Liver (tissue), 9 donors: ENCODE results near the gene HCCS. TPM values are rescaled to one million over a fixed set of nuclear protein-coding genes. Genes with fewer than 3 reads are reported as not detected.

Experiments
- DNase-seq: peaks from one replicate; pipeline ENCODE4 v3.0.0-alpha.2; 2017; ENCODE audit warnings: low spot score
- H3K27ac ChIP-seq, 2 donors: one replicate each; pipeline ENCODE4 v1.7.0; 2013; ENCODE audit warnings: inconsistent platforms in 2 of 2, low read length in 2 of 2, control low read depth in 1 of 2, low read depth in 1 of 2, mild to moderate bottlenecking in 1 of 2
- H3K27me3 ChIP-seq, 4 donors: one replicate each; pipeline versions ENCODE4 v1.6.1 to v1.7.0; 2013; ENCODE audit warnings: low read length in 3 of 4, inconsistent platforms in 1 of 4, mild to moderate bottlenecking in 1 of 4, moderate library complexity in 1 of 4; ENCODE audit not compliant: control insufficient read depth in 4 of 4, insufficient read depth in 4 of 4
- H3K36me3 ChIP-seq, 4 donors: one replicate each; pipeline versions ENCODE4 v1.6.1 to v1.7.0; 2013; ENCODE audit warnings: low read length in 3 of 4, mild to moderate bottlenecking in 3 of 4, low read depth in 1 of 4, moderate library complexity in 1 of 4; ENCODE audit not compliant: control insufficient read depth in 4 of 4, insufficient read depth in 3 of 4
- H3K4me1 ChIP-seq, 4 donors: one replicate each; pipeline versions ENCODE4 v1.6.1 to v1.7.0; 2013; ENCODE audit warnings: low read length in 3 of 4, mild to moderate bottlenecking in 3 of 4, moderate library complexity in 1 of 4; ENCODE audit not compliant: control insufficient read depth in 4 of 4, insufficient read depth in 4 of 4
- H3K4me3 ChIP-seq, 3 donors: one replicate each; pipeline versions ENCODE4 v1.6.1 to v1.7.0; 2013; ENCODE audit warnings: low read length in 3 of 3, control low read depth in 1 of 3, low read depth in 1 of 3, mild to moderate bottlenecking in 1 of 3
- H3K9ac ChIP-seq, 2 donors: one replicate each; pipeline ENCODE4 v1.7.0; 2013; ENCODE audit warnings: low read length in 2 of 2, mild to moderate bottlenecking in 2 of 2, moderate library complexity in 2 of 2, control low read depth in 1 of 2, low read depth in 1 of 2
- H3K9me3 ChIP-seq, 4 donors: one replicate each; pipeline versions ENCODE4 v1.6.1 to v1.7.0; 2013; ENCODE audit warnings: low read length in 3 of 4; ENCODE audit not compliant: control insufficient read depth in 4 of 4
- EGR1 ChIP-seq, 2 donors: IDR thresholded peaks; 2 replicates each; pipeline ENCODE4 v1.6.1; 2016 to 2018; ENCODE audit warnings: antibody characterized with exemption in 2 of 2, low read depth in 2 of 2
- FOXA1 ChIP-seq: IDR thresholded peaks from 2 replicates; pipeline ENCODE4 v1.6.1; 2016; ENCODE audit warnings: antibody characterized with exemption
- FOXA2 ChIP-seq: IDR thresholded peaks from 2 replicates; pipeline ENCODE4 v1.6.1; 2016; ENCODE audit warnings: antibody characterized with exemption
- GABPA ChIP-seq, 2 donors: IDR thresholded peaks in 1 of 2; conservative IDR thresholded peaks in 1 of 2; 2 replicates each; pipeline ENCODE4 v1.6.1; 2016; ENCODE audit warnings: antibody characterized with exemption in 2 of 2, mild to moderate bottlenecking in 1 of 2, moderate library complexity in 1 of 2
- HNF4G ChIP-seq: IDR thresholded peaks from 2 replicates; pipeline ENCODE4 v1.6.1; 2016; ENCODE audit warnings: antibody characterized with exemption
- JUND ChIP-seq, 2 donors: IDR thresholded peaks; 2 replicates each; pipeline ENCODE4 v1.6.1; 2016; ENCODE audit warnings: antibody characterized with exemption in 2 of 2
- NR2F2 ChIP-seq: IDR thresholded peaks from 2 replicates; pipeline ENCODE4 v1.6.1; 2016; ENCODE audit warnings: antibody characterized with exemption
- RAD21 ChIP-seq, 2 donors: IDR thresholded peaks; 2 replicates each; pipeline ENCODE4 v1.6.1; 2016; ENCODE audit warnings: antibody characterized with exemption in 2 of 2, mild to moderate bottlenecking in 2 of 2
- RXRA ChIP-seq, 2 donors: IDR thresholded peaks; 2 replicates each; pipeline ENCODE4 v1.6.1; 2017 to 2018; ENCODE audit warnings: antibody characterized with exemption in 2 of 2, mild to moderate bottlenecking in 1 of 2
- SP1 ChIP-seq: IDR thresholded peaks from 2 replicates; pipeline ENCODE4 v1.6.1; 2018; ENCODE audit warnings: antibody characterized with exemption, mild to moderate bottlenecking
- TAF1 ChIP-seq: conservative IDR thresholded peaks from 2 replicates; pipeline ENCODE4 v1.6.1; 2016; ENCODE audit warnings: antibody characterized with exemption, mild to moderate bottlenecking
- YY1 ChIP-seq: IDR thresholded peaks from 2 replicates; pipeline ENCODE4 v1.6.1; 2016; ENCODE audit warnings: antibody characterized with exemption, mild to moderate bottlenecking
- WGBS: extraction: QIAGEN DNeasy Blood & Tissue Kit; methylation state at CpG from one replicate; pipeline ENCODE4 v1.1.7; 2013; 5-methylcytosine and 5-hydroxymethylcytosine counted together
- polyA plus RNA-seq, 2 donors: library from polyadenylated mRNA; stranded (reverse) in 1 of 2; unstranded in 1 of 2; fragments of 200-250 nt in 1 of 2; fragments of >200 nt in 1 of 2; fragmentation: Nextera tagmentation in 1 of 2; extraction: Ambion mirVana in 1 of 2; gene quantifications; one replicate each; pipeline versions ENCODE4 v1.2.1 to v1.2.3, GENCODE V29; 2013 to 2015
- total RNA-seq, 2 donors: library from RNA; depleted of rRNA; stranded (reverse); fragments of >200 nt; gene quantifications; one replicate each; pipeline ENCODE4 v1.2.3, GENCODE V29; 2014
- TF ChIP-seq, protein P1 (sequence below): IDR thresholded peaks from 2 replicates; pipeline ENCODE4 v1.6.1; 2016; ENCODE audit warnings: antibody characterized with exemption
- TF ChIP-seq, protein P2 (sequence below): IDR thresholded peaks from 2 replicates; pipeline ENCODE4 v1.6.1; 2016; ENCODE audit warnings: antibody characterized with exemption, mild to moderate bottlenecking
- TF ChIP-seq, protein P3 (sequence below): fragments of 150-350 bp; IDR thresholded peaks from 2 replicates; pipeline ENCODE4 v1.5.1; 2017; ENCODE audit warnings: improper control_type of control experiment, low read depth, low read length; ENCODE audit not compliant: missing input control
- TF ChIP-seq, protein P4 (sequence below): IDR thresholded peaks from 2 replicates; pipeline ENCODE4 v1.6.1; 2016; ENCODE audit warnings: antibody characterized with exemption
- TF ChIP-seq, protein P5 (sequence below): IDR thresholded peaks from 2 replicates; pipeline ENCODE4 v1.6.1; 2016; ENCODE audit warnings: antibody characterized with exemption
- donor health status: healthy.
- donor health status: healthy.
- donor health status: healthy.
- donor health status: healthy.
- donor health status: healthy.

Gene HCCS
- total and polyA plus RNA-seq, 4 donors = 11.2 to 16.0 (median 14.3) TPM

DNA sequence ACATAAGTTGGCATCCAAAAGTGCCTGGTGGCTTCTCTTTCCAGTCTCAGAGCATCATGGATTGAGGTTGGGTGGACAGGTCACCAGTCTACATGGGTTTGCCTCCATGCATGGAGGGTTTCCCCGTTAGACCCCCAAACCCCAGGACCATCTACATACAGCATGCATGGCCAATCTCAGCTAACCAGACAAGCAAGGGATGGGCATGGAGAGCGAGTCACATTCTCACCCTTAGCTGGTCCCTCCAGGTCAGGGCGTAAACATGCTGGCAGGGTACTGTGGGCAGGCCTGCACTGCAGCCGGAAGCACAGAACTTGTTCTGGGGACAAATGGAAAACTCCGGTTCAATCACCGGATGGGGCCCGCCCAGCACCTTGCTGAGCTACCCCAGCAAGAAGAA, 37.3 kb downstream of the HCCS start:
- no peak for DNase-seq
- Histone ChIP-seq H3K4me3 (no peak overlapping the region), H3K9me3 (no peaks in the 10 kb centered on the region), H3K4me1 (peaks cover 0 to 5% (median 0%) of the 10 kb centered on the region in 4 donors), H3K9ac (no peak overlapping the region), H3K27ac (no peak overlapping the region), H3K36me3 (no peaks in the 10 kb centered on the region), H3K27me3 (no peaks in the 10 kb centered on the region)
- no peak for TF ChIP-seq TAF1
- TF ChIP-seq FOXA1 = no peak
- no peak for TF ChIP-seq EGR1 (IDR thresholded peaks at IDR 0.05; ENCODE audit: low read depth in 2 of 2)
- TF ChIP-seq, protein P1, sequence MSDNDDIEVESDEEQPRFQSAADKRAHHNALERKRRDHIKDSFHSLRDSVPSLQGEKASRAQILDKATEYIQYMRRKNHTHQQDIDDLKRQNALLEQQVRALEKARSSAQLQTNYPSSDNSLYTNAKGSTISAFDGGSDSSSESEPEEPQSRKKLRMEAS = no peak
- TF ChIP-seq, protein P2, sequence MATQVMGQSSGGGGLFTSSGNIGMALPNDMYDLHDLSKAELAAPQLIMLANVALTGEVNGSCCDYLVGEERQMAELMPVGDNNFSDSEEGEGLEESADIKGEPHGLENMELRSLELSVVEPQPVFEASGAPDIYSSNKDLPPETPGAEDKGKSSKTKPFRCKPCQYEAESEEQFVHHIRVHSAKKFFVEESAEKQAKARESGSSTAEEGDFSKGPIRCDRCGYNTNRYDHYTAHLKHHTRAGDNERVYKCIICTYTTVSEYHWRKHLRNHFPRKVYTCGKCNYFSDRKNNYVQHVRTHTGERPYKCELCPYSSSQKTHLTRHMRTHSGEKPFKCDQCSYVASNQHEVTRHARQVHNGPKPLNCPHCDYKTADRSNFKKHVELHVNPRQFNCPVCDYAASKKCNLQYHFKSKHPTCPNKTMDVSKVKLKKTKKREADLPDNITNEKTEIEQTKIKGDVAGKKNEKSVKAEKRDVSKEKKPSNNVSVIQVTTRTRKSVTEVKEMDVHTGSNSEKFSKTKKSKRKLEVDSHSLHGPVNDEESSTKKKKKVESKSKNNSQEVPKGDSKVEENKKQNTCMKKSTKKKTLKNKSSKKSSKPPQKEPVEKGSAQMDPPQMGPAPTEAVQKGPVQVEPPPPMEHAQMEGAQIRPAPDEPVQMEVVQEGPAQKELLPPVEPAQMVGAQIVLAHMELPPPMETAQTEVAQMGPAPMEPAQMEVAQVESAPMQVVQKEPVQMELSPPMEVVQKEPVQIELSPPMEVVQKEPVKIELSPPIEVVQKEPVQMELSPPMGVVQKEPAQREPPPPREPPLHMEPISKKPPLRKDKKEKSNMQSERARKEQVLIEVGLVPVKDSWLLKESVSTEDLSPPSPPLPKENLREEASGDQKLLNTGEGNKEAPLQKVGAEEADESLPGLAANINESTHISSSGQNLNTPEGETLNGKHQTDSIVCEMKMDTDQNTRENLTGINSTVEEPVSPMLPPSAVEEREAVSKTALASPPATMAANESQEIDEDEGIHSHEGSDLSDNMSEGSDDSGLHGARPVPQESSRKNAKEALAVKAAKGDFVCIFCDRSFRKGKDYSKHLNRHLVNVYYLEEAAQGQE = no peak
- TF ChIP-seq RXRA (IDR thresholded peaks at IDR 0.05) = no peak
- TF ChIP-seq JUND (IDR thresholded peaks at IDR 0.05) = no peak
- TF ChIP-seq, protein P3, sequence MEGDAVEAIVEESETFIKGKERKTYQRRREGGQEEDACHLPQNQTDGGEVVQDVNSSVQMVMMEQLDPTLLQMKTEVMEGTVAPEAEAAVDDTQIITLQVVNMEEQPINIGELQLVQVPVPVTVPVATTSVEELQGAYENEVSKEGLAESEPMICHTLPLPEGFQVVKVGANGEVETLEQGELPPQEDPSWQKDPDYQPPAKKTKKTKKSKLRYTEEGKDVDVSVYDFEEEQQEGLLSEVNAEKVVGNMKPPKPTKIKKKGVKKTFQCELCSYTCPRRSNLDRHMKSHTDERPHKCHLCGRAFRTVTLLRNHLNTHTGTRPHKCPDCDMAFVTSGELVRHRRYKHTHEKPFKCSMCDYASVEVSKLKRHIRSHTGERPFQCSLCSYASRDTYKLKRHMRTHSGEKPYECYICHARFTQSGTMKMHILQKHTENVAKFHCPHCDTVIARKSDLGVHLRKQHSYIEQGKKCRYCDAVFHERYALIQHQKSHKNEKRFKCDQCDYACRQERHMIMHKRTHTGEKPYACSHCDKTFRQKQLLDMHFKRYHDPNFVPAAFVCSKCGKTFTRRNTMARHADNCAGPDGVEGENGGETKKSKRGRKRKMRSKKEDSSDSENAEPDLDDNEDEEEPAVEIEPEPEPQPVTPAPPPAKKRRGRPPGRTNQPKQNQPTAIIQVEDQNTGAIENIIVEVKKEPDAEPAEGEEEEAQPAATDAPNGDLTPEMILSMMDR = no peak
- no peak for TF ChIP-seq GABPA (IDR thresholded peaks at IDR 0.05 in 1 of 2, conservative IDR thresholded peaks at IDR 0.05 in 1 of 2)
- no peak for TF ChIP-seq NR2F2
- no peak for TF ChIP-seq RAD21 (IDR thresholded peaks at IDR 0.05)
- TF ChIP-seq, protein P4, sequence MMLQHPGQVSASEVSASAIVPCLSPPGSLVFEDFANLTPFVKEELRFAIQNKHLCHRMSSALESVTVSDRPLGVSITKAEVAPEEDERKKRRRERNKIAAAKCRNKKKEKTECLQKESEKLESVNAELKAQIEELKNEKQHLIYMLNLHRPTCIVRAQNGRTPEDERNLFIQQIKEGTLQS = no peak
- TF ChIP-seq HNF4G = no peak
- no peak for TF ChIP-seq FOXA2
- no peak for TF ChIP-seq SP1
- 97% methylated on average over 7 of the region's 7 CpGs for WGBS

DNA sequence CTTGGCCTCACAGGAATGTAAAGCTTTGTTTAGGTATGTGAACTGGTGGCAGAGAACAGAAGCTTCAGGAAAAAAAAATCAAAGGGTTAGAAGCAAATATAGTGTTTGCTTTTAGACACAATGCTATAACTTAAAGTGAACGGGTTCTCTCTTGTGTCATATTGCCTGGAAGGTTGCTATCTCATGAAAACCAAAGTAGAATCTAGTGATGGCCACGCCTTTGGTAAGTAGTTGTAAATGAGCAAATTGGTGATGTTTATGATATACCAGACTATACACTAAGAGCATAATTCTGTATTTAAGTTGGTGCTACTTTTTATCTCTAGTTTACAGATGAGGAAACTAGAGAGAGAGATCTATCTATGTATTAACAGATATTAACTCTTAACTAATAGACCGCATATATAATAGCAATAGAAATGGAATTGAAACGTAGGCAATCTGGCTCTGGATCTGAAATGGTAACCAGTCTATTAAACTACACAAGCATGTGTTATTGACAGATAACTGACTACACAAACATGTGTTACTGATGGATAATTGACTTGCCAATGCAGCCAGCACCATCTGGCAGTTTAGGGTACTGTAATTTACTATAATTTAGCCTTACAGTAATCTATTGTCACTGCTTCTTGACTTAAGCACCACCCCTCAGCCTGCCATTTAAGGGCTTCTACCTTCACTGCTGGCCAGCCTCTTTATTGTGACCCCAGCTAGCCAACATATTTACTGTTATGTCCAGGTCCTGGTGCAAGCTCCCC, 40.8 kb downstream of the HCCS start:
- H3K36me3 ChIP-seq = no peaks in the 10 kb centered on the region
- 76% methylated on average over 4 of the region's 4 CpGs for WGBS
- H3K4me1 ChIP-seq = no peaks in the 10 kb centered on the region
- H3K9me3 ChIP-seq = no peaks in the 10 kb centered on the region
- H3K4me3 ChIP-seq = no peak overlapping the region
- H3K27me3 ChIP-seq = no peaks in the 10 kb centered on the region
- DNase-seq = no peak
- no peak overlapping the region for H3K9ac ChIP-seq
- H3K27ac ChIP-seq = no peak overlapping the region
- TF ChIP-seq TAF1 (no peak), RXRA (IDR thresholded peaks at IDR 0.05) (no peak), YY1 (no peak), GABPA (IDR thresholded peaks at IDR 0.05 in 1 of 2, conservative IDR thresholded peaks at IDR 0.05 in 1 of 2) (no peak), JUND (IDR thresholded peaks at IDR 0.05) (no peak)
- TF ChIP-seq, protein P2 = no peak
- TF ChIP-seq, protein P1 = no peak
- TF ChIP-seq, protein P5, sequence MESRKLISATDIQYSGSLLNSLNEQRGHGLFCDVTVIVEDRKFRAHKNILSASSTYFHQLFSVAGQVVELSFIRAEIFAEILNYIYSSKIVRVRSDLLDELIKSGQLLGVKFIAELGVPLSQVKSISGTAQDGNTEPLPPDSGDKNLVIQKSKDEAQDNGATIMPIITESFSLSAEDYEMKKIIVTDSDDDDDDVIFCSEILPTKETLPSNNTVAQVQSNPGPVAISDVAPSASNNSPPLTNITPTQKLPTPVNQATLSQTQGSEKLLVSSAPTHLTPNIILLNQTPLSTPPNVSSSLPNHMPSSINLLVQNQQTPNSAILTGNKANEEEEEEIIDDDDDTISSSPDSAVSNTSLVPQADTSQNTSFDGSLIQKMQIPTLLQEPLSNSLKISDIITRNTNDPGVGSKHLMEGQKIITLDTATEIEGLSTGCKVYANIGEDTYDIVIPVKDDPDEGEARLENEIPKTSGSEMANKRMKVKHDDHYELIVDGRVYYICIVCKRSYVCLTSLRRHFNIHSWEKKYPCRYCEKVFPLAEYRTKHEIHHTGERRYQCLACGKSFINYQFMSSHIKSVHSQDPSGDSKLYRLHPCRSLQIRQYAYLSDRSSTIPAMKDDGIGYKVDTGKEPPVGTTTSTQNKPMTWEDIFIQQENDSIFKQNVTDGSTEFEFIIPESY = no peak
- TF ChIP-seq, protein P3 = no peak
